GM19438 (cell line): Measurements from ENCODE around the gene KRT9.

Experiments
- ATAC-seq: cut with Tn5 transposase; IDR thresholded peaks from one replicate; pipeline ENCODE4 v1.9.1; 2021; ENCODE audit warnings: low read depth; ENCODE audit not compliant: unreplicated experiment

KRT9 gene

DNA sequence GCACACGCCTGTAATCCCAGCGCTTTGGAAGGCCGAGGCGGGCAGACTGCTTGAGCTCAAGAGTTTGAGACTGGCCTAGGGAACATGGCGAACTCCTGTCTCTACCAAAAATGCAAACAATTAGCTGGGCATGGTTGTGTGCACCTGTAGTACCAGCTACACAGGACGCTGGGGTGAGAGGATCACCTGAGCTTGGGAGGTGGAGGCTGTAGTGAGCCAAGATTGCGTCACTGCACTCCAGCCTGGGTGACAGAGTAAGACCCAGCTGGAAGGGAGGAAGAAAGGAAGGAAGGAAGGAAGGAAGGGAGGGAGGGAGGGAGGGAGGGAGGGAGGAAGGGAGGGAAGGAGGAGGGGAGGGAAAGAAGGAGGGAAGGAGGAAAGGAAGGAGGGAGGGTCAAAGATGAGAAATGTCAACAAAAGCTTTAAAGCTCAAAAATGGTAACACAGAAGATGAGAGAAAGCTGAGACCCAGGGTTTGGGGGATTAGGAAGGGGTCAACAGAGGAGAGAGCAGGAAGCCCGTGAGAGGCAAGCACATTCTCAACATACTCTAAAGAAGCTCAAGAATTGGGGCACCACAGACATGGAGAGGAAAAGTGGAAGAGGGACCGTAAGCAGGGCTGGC lies 38.8 kb downstream of the KRT9 start:
- no peak for ATAC-seq

DNA sequence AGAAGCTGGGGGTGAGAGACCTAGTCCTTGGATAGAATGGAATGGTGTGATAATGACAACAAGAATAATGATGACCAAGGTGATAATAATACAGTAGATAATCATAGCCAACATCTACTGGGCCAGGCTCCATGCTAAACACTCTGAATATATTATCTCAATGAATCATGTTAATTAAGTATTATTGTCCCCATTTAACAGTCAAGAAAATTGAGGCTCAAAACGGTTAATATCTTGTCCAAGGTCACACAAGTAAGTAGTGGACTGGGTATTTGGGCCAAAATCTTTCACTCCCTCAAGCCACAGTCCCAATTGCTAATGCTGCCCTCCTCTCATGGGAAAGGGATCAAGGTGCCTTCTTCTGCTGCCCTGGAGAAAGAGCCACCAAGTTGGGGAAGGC lies 39.9 kb downstream of the KRT9 start:
- ATAC-seq, result no peak

DNA sequence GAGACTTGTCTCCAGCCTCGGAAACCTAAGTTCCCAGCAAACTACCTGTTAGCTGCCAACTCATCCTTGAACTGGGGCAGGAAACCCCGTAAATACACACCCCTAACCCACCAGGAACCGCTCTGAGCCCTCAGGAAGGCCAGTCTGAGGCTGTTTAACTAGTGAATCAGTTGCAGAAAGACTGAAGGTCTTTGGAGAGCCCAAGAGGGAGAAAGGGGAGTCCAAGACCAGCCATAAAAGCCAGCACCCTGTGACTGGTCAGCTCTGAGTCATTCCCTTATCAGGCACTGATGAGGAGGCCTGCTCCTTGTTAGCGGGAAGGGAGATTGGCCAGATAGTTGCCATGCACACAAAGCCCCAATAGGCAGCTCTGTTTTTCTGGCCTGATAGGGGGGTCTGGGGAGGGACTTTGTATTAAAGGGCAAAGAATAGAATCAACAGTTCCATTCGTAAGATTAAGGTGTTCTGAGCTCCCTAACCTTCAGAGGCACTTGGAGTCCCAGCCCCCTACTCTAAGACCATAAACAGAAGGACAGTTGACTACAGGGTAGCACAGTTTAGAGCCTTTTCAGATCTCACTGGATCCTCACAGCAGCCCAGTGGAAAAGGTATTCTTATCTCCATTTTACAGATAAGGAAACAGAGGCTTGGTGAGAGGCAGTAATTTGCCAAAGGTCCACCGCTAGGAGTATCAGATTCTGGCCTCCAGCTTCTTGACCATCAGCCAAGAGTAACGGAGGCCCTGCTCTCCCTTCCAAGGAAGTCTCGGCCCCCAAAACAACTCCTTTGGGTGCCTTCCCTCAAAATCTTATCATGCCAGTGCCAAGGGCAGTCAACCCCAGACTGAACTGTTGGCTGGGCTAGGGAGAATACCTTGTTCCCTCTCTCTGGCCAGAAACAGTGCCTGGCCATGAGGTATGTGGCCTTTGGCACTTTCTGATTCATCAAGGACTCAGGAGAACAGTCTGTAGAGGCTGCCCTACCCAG lies 41.5 kb downstream of the KRT9 start:
- no peak for ATAC-seq

GRCh38 chr17:41529491-41529915 lies 42.4 kb downstream of the KRT9 start:
- ATAC-seq, result no peak

GRCh38 chr17:41528959-41529353 lies 42.9 kb downstream of the KRT9 start:
- no peak for ATAC-seq

GRCh38 chr17:41527063-41528023 lies 44.5 kb downstream of the KRT9 start:
- ATAC-seq, result no peak

DNA sequence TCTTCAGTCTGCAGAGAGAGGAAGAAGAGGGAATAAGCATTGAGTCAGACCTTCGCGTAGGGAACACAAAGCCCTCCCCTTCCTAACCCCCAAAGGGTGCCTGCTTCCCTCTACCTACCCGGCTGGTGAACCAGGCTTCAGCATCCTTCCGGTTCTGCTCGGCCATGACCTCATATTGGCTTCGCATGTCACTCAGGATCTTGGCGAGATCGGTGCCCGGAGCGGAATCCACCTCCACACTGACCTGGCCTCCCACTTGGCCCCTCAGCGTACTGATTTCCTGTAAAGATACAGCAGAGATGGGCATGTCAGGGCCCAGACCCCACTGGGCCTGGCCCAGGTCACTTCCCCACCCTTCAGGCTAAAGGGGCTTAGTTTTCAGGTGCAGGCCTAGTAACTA lies 47.6 kb downstream of the KRT9 start:
- no peak for ATAC-seq

- ATAC-seq, result no peak
Observed at GRCh38 chr17:41523787-41524186, 48.1 kb downstream of the KRT9 start.

GRCh38 chr17:41523225-41523593 lies 48.6 kb downstream of the KRT9 start:
- ATAC-seq, result no peak

GRCh38 chr17:41522301-41523224 lies 49.3 kb downstream of the KRT9 start:
- no peak for ATAC-seq

- no peak for ATAC-seq
Observed at GRCh38 chr17:41521574-41522261, 50.1 kb downstream of the KRT9 start.

GRCh38 chr17:41520821-41521521 lies 50.9 kb downstream of the KRT9 start:
- ATAC-seq, result no peak

GRCh38 chr17:41519501-41520224 lies 52.2 kb downstream of the KRT9 start:
- no peak for ATAC-seq

DNA sequence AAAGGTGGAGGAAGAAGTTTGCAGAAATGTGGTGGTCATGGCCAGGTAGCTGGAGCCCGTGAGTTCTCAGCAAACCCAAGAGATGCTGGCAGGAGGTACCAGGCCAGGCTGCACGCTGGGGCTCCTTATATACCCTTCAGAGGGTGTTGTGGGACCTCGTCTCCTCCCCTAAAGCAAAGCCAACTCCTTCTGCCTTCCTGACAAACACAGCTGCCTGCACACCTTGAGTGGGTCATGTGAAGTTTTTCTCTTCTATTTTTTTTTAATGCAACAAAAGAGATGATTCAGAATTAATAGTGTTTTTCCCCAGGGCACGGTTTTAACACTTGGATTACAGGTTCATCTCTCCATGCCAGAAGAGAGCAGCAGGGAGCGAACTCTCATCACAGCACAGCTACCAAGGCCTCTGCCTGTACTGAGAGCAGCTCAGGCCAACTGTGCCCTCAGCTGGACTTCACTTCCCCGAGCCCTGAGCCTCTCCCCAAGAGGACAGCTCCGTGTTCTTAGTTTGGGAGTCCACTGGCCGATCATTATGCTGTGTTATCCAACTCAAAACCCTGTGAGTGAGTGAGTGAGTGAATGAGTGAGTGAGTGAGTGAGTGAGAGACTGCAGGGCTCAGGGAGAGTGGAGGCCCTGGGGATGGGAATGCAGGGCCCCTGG lies 52.9 kb downstream of the KRT9 start, which contains the start of gene KRT15:
Gene KRT15, minus strand, starts transcription at position 102 of the 661 bp plus-strand sequence. Its CDS starts 63 bp downstream, at position 39.
- no peak for ATAC-seq

GRCh38 chr17:41518031-41518430 lies 53.8 kb downstream of the KRT9 start:
- ATAC-seq, result no peak

DNA sequence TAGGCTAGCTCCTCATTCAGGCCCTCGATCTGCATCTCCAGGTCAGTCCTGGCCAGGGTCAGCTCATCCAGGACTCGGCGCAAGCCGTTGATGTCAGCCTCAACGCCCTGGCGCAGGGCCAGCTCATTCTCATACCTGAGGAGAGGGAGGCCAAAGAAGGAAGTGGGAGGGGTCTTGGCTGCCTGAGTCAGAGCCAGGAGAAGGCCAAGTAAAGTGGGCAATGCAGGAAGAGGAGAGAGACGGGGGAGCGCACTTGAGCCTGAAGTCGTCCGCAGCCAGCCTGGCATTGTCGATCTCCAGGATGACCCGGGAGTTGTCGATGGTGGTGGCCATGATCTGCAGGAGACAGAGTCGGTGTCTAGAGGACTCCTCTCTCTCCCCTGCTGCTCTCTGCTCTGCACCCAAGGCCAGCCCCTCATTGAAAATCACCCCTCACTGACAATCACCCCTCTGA lies 55.0 kb downstream of the KRT9 start:
- no peak for ATAC-seq

DNA sequence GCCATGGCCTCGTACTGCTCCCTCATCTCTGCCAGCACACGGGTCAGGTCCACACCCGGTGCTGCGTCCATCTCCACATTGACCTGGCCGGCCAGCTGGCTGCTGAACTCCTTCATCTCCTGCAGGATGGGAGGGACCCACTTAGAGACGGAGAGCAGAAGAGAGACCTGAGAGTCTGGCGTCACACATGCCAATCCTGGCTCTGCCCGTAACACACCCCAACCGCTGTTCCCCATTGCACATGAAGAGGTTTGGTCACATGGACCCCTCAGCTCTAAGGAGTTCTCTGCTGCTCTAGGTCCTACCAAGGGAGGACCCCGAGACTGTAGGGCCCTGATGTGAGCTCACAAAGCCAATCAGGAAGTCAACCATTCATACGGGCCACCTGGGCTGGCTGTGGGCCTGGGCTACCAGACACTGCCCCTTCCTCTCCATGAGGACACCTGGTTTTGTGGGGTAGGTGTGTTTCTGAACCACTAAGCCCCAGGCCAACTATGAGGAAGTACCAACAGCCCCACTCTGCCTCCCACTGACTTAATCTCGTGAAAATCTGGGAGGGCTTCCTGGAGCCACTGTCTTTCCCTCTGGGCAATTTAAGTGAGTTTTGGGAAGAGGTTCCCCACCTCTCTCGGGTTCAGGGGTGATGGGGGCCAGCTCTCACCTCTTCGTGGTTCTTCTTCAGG lies 55.6 kb downstream of the KRT9 start:
- ATAC-seq, result no peak
